K562 (cell line): ENCODE data around the gene XRCC3. TPM values are rescaled to one million over a fixed set of nuclear protein-coding genes. Genes with fewer than 3 reads are reported as not detected.
A peak's percentile ranks its signal among the peaks of the same experiment; 100 is the strongest.

Experiments used
- ATAC-seq: fragments of 200-7000 bp; cut with Tn5 transposase; 3 replicates; pipeline ENCODE4 v1.9.1; 2020; ENCODE audit warnings: moderate library complexity
- BruUV-seq: library from RNA; stranded (reverse); fragments of 400-500 nt; replicated peaks from 2 replicates; lab custom pipeline; 2021; lab: Mats Ljungman, UMichigan
- CTCF ChIA-PET: fragments of 300-600 bp; formaldehyde crosslinking; extraction: SDS; loops from one replicate; lab custom pipeline; 2021; ENCODE audit warnings: low intra/inter-chr PET ratio; lab: Yijun Ruan, JAX
- POLR2A ChIA-PET: fragments of 300-600, 350-650 bp; sonication (Branson Sonifier 250); formaldehyde crosslinking; extraction: SDS; loops from one replicate; lab custom pipeline; 2021; ENCODE audit warnings: antibody characterized with exemption, inconsistent platforms; lab: Yijun Ruan, JAX
- DNase-seq, 4 experiments: peaks; one replicate each; pipeline versions ENCODE4 v3.0.0 to v3.0.0-alpha.2; 2011 to 2018; ENCODE audit warnings: low spot score in 3 of 4, mixed read lengths in 3 of 4; ENCODE audit errors: extremely low read depth in 1 of 4
- FAIRE-seq: peaks from 2 replicates; lab custom pipeline; 2011; peaks lifted over from hg19 to GRCh38; lab: Jason Lieb, UNC
- H2AFZ ChIP-seq: 2 replicates; pipeline ENCODE4 v1.6.0; 2011; ENCODE audit warnings: low read depth, low read length, control low read depth, inconsistent platforms
- H3K27ac ChIP-seq: fragments of 200-600 bp; 3 replicates; pipeline ENCODE4 v1.8.0; 2011; ENCODE audit warnings: low read depth, mild to moderate bottlenecking, control low read depth, inconsistent platforms, low read length, moderate library complexity, mixed read lengths; ENCODE audit errors: extremely low read depth
- H3K27me3 ChIP-seq, 2 experiments: fragments of 300-600 bp in 1 of 2; 2 replicates in 1 of 2; 3 replicates in 1 of 2; pipeline versions ENCODE4 v1.6.0 to v1.8.0; 2011; ENCODE audit warnings: inconsistent platforms in 2 of 2, low read length in 2 of 2, mild to moderate bottlenecking in 1 of 2, mixed read lengths in 1 of 2, moderate library complexity in 1 of 2; ENCODE audit not compliant: control insufficient read depth in 2 of 2, insufficient read depth in 2 of 2
- H3K36me3 ChIP-seq: fragments of 300-600 bp; 3 replicates; pipeline ENCODE4 v1.8.0; 2011; ENCODE audit warnings: mild to moderate bottlenecking, low read length, inconsistent platforms; ENCODE audit not compliant: control insufficient read depth, insufficient read depth
- H3K4me1 ChIP-seq, 2 experiments: fragments of 200-600 bp in 1 of 2; replicated peaks in 1 of 2; 2 replicates in 1 of 2; 3 replicates in 1 of 2; pipeline versions ENCODE4 v1.5.1 to v1.8.0; 2011; ENCODE audit warnings: inconsistent platforms in 2 of 2, low read length in 2 of 2, mild to moderate bottlenecking in 1 of 2, mixed read lengths in 1 of 2, moderate library complexity in 1 of 2; ENCODE audit not compliant: control insufficient read depth in 2 of 2, insufficient read depth in 2 of 2
- H3K4me2 ChIP-seq: 2 replicates; pipeline ENCODE4 v1.6.1; 2011; ENCODE audit warnings: low read length, control low read depth, inconsistent platforms, mixed read lengths; ENCODE audit not compliant: insufficient read depth
- H3K4me3 ChIP-seq: fragments of 200-600 bp; sonication (generic), shearing (Covaris generic); 2 replicates; pipeline ENCODE4 v1.5.1; 2016; ENCODE audit warnings: control low read depth, inconsistent platforms
- H3K79me2 ChIP-seq: fragments of 200-600 bp; 3 replicates; pipeline ENCODE4 v1.8.0; 2011; ENCODE audit warnings: low read length, inconsistent platforms; ENCODE audit not compliant: control insufficient read depth, insufficient read depth
- H3K9ac ChIP-seq, 2 experiments: 2 replicates each; pipeline versions ENCODE4 v1.6.0 to v1.6.1; 2011; ENCODE audit warnings: low read depth in 2 of 2, low read length in 2 of 2, control low read depth in 1 of 2, inconsistent platforms in 1 of 2, mild to moderate bottlenecking in 1 of 2, mixed read lengths in 1 of 2; ENCODE audit not compliant: insufficient read depth in 1 of 2
- H3K9me1 ChIP-seq: one replicate; pipeline ENCODE4 v1.6.0; 2011; ENCODE audit warnings: inconsistent platforms, mild to moderate bottlenecking, low read length, moderate library complexity; ENCODE audit not compliant: control insufficient read depth, insufficient read depth
- H3K9me3 ChIP-seq: replicated peaks from 2 replicates; pipeline ENCODE4 v1.5.1; 2011; ENCODE audit warnings: low read depth, low read length, inconsistent platforms; ENCODE audit not compliant: control insufficient read depth, insufficient read depth
- H4K20me1 ChIP-seq: replicated peaks from 2 replicates; pipeline ENCODE4 v1.6.1; 2011; ENCODE audit warnings: low read length, inconsistent platforms, mixed read lengths; ENCODE audit not compliant: control insufficient read depth, insufficient read depth
- ESRRA ChIP-seq: fragments of 450-650 bp; IDR thresholded peaks from 2 replicates; pipeline ENCODE4 v1.6.1; 2014; ENCODE audit warnings: low read depth, mild to moderate bottlenecking, moderate library complexity, borderline replicate concordance
- EWSR1 ChIP-seq: fragments of 450-650 bp; IDR thresholded peaks from 2 replicates; pipeline ENCODE4 v1.6.1; 2018; ENCODE audit warnings: borderline replicate concordance, mild to moderate bottlenecking, low read depth, moderate library complexity; ENCODE audit not compliant: partially characterized antibody
- MAZ ChIP-seq, 2 experiments: fragments of 450-650 bp in 1 of 2; sonication (generic) in 1 of 2; formaldehyde crosslinking; IDR thresholded peaks in 1 of 2; conservative IDR thresholded peaks in 1 of 2; 2 replicates each; pipeline versions ENCODE4 v1.4.0 to v1.5.0; 2020; ENCODE audit warnings: mild to moderate bottlenecking in 1 of 2, missing genetic modification reagents in 1 of 2
- NR4A1 ChIP-seq, 2 experiments: fragments of 250-450 bp in 1 of 2; fragments of 450-650 bp in 1 of 2; sonication (Bioruptor Pico) in 1 of 2; IDR thresholded peaks; 2 replicates each; pipeline versions ENCODE4 v1.4.0 to v1.6.1; 2016 to 2020; ENCODE audit warnings: mild to moderate bottlenecking in 2 of 2, missing compliant biosample characterization in 1 of 2, missing genetic modification characterization in 1 of 2, moderate library complexity in 1 of 2
- POLR2G ChIP-seq: fragments of 200-400 bp; formaldehyde crosslinking; IDR thresholded peaks from 2 replicates; pipeline ENCODE4 v1.6.1; 2017; ENCODE audit warnings: low read depth, mild to moderate bottlenecking, antibody characterized with exemption, low read length, moderate library complexity
- SPI1 ChIP-seq: IDR thresholded peaks from 2 replicates; pipeline ENCODE4 v1.6.1; 2011; ENCODE audit warnings: low read depth, low read length, control low read depth, borderline replicate concordance
- WGBS: fragments of 100-300 bp; shearing (Covaris generic); methylation state at CpG from one replicate; pipeline ENCODE4 v1.1.6; 2016; ENCODE audit warnings: low coverage, mixed read lengths; ENCODE audit not compliant: insufficient coverage; ENCODE audit errors: missing lambda C conversion rate; 5-methylcytosine and 5-hydroxymethylcytosine counted together
- in situ Hi-C: fragments of 300-500 bp; cut with MboI; formaldehyde crosslinking; loops from 4 replicates; pipeline ENCODE4 v1.15.0; 2018; ENCODE audit warnings: inconsistent platforms, mixed read lengths
- intact Hi-C: fragments of 100-400 bp; cut with micrococcal nuclease; formaldehyde crosslinking; loops from 2 replicates; pipeline ENCODE4 v1.14.2; 2022
- polyA plus RNA-seq, 8 experiments: library from polyadenylated mRNA; depleted of rRNA in 4 of 8; stranded (reverse) in 5 of 8; unstranded in 3 of 8; fragments of >200 nt; fragmentation: Nextera tagmentation in 2 of 8; fragmentation: Illumina TruSeq in 1 of 8; extraction: Ambion mirVana in 2 of 8; extraction: Trizol in 1 of 8; gene quantifications; 2 replicates each; pipeline versions ENCODE4 v1.2.1 to v1.2.3, GENCODE V29; 2011 to 2014; ENCODE audit warnings: inconsistent platforms in 1 of 8, missing spikeins in 1 of 8
- total RNA-seq, 7 experiments: library from RNA; depleted of rRNA in 6 of 7; stranded (reverse); fragments of >200 nt in 6 of 7; fragmentation: Illumina TruSeq in 2 of 7; extraction: Trizol in 2 of 7; gene quantifications; 2 replicates each; pipeline versions ENCODE4 v1.2.1 to v1.2.3, GENCODE V29; 2011 to 2021; ENCODE audit warnings: low replicate concordance in 1 of 7
- TF ChIP-seq, protein P1 (sequence below): IDR thresholded peaks from 3 replicates; pipeline ENCODE4 v1.6.1; 2011; ENCODE audit warnings: borderline replicate concordance, mild to moderate bottlenecking, moderate library complexity; ENCODE audit not compliant: insufficient read length; ENCODE audit errors: extremely low read depth
- TF ChIP-seq, protein P2 (sequence below): fragments of 150-350 bp; conservative IDR thresholded peaks from 2 replicates; pipeline ENCODE4 v1.6.1; 2014; ENCODE audit warnings: low read length
- TF ChIP-seq, protein P3 (sequence below): sonication (generic); formaldehyde crosslinking; IDR thresholded peaks from 2 replicates; pipeline ENCODE4 v1.8.0; 2022; ENCODE audit warnings: missing genetic modification reagents, mild to moderate bottlenecking, moderate library complexity, borderline replicate concordance

XRCC3 gene
- total and polyA plus RNA-seq, 9 of the 15 experiments (the other 6 are each of a cell fraction or from before 2014, with no cell fraction given): 0.34 to 59.3 (median 30.3) TPM

DNA sequence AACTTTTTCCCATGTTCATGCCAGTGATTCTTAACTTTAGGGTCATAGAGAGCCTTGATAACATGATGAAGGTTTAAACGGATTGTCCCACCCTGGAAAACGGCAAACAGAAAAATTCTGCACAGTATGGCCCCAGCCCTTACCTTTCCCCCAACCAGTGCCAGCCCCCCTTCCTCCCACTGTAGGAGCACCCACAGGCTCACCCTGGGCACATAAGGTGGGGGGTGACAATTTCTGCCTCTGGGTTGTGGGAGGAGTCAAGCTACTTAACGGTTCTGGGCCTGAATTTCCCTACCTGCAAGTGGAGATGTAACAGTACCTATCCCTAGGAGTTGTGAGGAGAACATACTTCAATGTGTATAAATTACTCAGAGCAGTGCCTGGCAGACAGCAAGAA lies 18.0 kb downstream of the XRCC3 start (continued):
- no peak for TF ChIP-seq ESRRA
- no peak for TF ChIP-seq SPI1

DNA sequence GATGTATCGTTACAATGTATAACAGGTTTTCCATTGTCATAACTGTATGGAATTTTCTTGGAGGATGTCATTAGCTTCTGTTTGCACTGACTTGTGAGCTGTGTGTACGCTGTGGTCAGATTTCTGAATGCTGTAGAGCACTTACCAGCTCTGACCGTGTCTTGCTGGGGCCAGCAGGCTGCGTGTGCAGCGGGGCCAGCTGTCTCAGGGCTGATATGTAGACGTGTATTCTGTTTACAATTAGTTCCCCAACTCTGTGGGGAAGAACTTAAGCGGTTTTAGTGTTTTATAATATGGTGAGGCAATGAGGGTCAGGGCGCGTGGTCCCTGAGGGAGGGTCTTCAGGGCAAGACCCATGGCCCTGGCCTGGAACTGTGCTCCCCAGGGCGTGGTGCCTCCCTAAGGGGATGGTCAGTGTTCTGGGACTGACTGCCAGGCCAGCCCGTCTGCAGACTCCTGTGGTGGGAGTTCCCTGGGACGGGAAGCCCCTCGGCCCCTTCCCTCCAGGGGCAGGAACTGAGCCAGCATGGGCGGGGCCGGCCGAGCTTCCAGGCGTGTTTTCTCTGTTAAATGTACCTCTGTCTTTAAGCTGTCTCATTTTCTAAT lies 18.7 kb downstream of the XRCC3 start:
- CTCF ChIA-PET: no interaction called here

More for the DNA sequence above, 18.7 kb downstream of the XRCC3 start:
- POLR2A ChIA-PET: interaction anchor here (0.8 kb wide), 2 partner anchors 8 to 46 kb away, joined by 3 to 5 read pairs; no protein-coding TSS in a partner anchor
- Histone ChIP-seq H3K9ac (peak overlapping the region in 1 of 2 experiments; percentile 6; a peak in 1 of 4 replicates), H3K9me1 (no peaks in the 10 kb centered on the region), H3K4me1 (peaks cover 0 to 31% of the 10 kb centered on the region in 2 experiments; a peak in 2 of 5 replicates), H3K4me2 (no peak overlapping the region), H4K20me1 (no peaks in the 10 kb centered on the region; the same call in 1 of the 2 replicates), H3K27ac (no peak overlapping the region), H2AFZ (no peak overlapping the region), H3K79me2 (no peaks in the 10 kb centered on the region), H3K9me3 (no peaks in the 10 kb centered on the region), H3K27me3 (no peaks in the 10 kb centered on the region), H3K4me3 (no peak overlapping the region), H3K36me3 (peaks cover 78% of the 10 kb centered on the region; the same call in 2 of the 3 replicates)
- intact Hi-C loops: no loop called here
- ATAC-seq: no peak; the same call in 2 of the 3 replicates
- no peak for TF ChIP-seq EWSR1
- TF ChIP-seq NR4A1 (CRISPR knock-in tag; IDR thresholded peaks at IDR 0.05): no peak
- no peak for TF ChIP-seq NR4A1 (tag; IDR thresholded peaks at IDR 0.05)
- TF ChIP-seq POLR2G: peak; percentile 27
- TF ChIP-seq, protein P1, sequence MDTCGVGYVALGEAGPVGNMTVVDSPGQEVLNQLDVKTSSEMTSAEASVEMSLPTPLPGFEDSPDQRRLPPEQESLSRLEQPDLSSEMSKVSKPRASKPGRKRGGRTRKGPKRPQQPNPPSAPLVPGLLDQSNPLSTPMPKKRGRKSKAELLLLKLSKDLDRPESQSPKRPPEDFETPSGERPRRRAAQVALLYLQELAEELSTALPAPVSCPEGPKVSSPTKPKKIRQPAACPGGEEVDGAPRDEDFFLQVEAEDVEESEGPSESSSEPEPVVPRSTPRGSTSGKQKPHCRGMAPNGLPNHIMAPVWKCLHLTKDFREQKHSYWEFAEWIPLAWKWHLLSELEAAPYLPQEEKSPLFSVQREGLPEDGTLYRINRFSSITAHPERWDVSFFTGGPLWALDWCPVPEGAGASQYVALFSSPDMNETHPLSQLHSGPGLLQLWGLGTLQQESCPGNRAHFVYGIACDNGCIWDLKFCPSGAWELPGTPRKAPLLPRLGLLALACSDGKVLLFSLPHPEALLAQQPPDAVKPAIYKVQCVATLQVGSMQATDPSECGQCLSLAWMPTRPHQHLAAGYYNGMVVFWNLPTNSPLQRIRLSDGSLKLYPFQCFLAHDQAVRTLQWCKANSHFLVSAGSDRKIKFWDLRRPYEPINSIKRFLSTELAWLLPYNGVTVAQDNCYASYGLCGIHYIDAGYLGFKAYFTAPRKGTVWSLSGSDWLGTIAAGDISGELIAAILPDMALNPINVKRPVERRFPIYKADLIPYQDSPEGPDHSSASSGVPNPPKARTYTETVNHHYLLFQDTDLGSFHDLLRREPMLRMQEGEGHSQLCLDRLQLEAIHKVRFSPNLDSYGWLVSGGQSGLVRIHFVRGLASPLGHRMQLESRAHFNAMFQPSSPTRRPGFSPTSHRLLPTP: no peak
- TF ChIP-seq, protein P2, sequence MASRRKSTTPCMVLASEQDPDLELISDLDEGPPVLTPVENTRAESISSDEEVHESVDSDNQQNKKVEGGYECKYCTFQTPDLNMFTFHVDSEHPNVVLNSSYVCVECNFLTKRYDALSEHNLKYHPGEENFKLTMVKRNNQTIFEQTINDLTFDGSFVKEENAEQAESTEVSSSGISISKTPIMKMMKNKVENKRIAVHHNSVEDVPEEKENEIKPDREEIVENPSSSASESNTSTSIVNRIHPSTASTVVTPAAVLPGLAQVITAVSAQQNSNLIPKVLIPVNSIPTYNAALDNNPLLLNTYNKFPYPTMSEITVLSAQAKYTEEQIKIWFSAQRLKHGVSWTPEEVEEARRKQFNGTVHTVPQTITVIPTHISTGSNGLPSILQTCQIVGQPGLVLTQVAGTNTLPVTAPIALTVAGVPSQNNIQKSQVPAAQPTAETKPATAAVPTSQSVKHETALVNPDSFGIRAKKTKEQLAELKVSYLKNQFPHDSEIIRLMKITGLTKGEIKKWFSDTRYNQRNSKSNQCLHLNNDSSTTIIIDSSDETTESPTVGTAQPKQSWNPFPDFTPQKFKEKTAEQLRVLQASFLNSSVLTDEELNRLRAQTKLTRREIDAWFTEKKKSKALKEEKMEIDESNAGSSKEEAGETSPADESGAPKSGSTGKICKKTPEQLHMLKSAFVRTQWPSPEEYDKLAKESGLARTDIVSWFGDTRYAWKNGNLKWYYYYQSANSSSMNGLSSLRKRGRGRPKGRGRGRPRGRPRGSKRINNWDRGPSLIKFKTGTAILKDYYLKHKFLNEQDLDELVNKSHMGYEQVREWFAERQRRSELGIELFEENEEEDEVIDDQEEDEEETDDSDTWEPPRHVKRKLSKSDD: no peak
- no peak for TF ChIP-seq MAZ (CRISPR knock-in tag; conservative IDR thresholded peaks at IDR 0.05 in 1 of 2, IDR thresholded peaks at IDR 0.05 in 1 of 2)
- TF ChIP-seq, protein P3, sequence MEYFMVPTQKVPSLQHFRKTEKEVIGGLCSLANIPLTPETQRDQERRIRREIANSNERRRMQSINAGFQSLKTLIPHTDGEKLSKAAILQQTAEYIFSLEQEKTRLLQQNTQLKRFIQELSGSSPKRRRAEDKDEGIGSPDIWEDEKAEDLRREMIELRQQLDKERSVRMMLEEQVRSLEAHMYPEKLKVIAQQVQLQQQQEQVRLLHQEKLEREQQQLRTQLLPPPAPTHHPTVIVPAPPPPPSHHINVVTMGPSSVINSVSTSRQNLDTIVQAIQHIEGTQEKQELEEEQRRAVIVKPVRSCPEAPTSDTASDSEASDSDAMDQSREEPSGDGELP (CRISPR knock-in tag): peak; percentile 19; the same call in 1 of the 2 replicates
- DNase-seq: no peak
- FAIRE-seq: no peak
- 61% methylated on average over 15 of the region's 17 CpGs for WGBS
- no TSS peak for BruUV-seq
- in situ Hi-C loops: no loop called here
